ENCODE data around the gene MVB12B.

- TF ChIP-seq ZNF274 (IDR thresholded peaks at IDR 0.05; ENCODE audit: low read depth, low read length) (no peak), YY1 (IDR thresholded peaks at IDR 0.05; ENCODE audit: insufficient read depth, insufficient read length) (no peak), SUZ12 (IDR thresholded peaks at IDR 0.05; ENCODE audit: extremely low read depth, insufficient read depth, insufficient read length) (no peak)
Observed at GRCh38 chr9:126546036-126546435, 219.4 kb downstream of the MVB12B start.
